ENCODE measurements around the gene MAP4K1.
"Not testable (repeated sequence)": the region's sequence is repeated elsewhere in the genome, so short reads cannot be mapped to it uniquely, and the experiment has no call there.

The MAP4K1 gene

GRCh38 chr19:38564981-38565690 lies 52.6 kb downstream of the MAP4K1 start:
- no peaks in the 10 kb centered on the region for H3K9me3 ChIP-seq (ENCODE audit: control insufficient read depth, insufficient read depth, low read depth, low read length)
- H3K27ac ChIP-seq (ENCODE audit: low read depth, low read length) = no peak overlapping the region
- peaks cover 7% of the 10 kb centered on the region for H3K36me3 ChIP-seq (ENCODE audit: control insufficient read depth, insufficient read depth, low read length)
- peaks cover 20% of the 10 kb centered on the region for H3K27me3 ChIP-seq (ENCODE audit: control insufficient read depth, insufficient read depth, low read length)
- H3K4me1 ChIP-seq (ENCODE audit: control insufficient read depth, insufficient read depth, low read length) = no peaks in the 10 kb centered on the region
- no peak overlapping the region for H3K9ac ChIP-seq (ENCODE audit: low read length)
- peak overlapping the region; percentile 41 for H3K4me3 ChIP-seq (ENCODE audit: low read depth, low read length)

DNA sequence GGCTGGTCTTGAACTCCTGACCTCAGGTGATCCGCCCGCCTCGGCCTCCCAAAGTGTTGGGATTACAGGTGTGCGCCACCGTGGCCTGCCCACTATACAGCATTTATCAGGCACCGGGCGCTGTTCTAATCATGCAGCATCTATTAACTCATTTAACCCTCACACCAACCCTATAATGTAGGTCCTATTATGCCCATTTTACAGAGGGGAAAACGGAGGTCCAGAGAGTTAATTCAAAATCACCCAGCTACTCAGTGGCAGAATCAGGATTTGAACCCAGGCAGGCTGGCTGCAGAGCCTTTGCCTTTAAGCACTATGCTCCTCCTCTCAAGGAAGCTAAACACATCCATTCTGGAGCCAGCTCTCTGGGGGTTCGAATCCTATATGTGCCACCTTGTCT lies 54.3 kb downstream of the MAP4K1 start:
- no peaks in the 10 kb centered on the region for H3K4me1 ChIP-seq (ENCODE audit: control insufficient read depth, insufficient read depth, low read length)
- no peaks in the 10 kb centered on the region for H3K9me3 ChIP-seq (ENCODE audit: control insufficient read depth, insufficient read depth, low read depth, low read length)
- no peak overlapping the region for H3K27ac ChIP-seq (ENCODE audit: low read depth, low read length)
- no peak overlapping the region for H3K4me3 ChIP-seq (ENCODE audit: low read depth, low read length)
- H3K9ac ChIP-seq (ENCODE audit: low read length) = no peak overlapping the region
- peaks cover 7% of the 10 kb centered on the region for H3K36me3 ChIP-seq (ENCODE audit: control insufficient read depth, insufficient read depth, low read length)
- peaks cover 20% of the 10 kb centered on the region for H3K27me3 ChIP-seq (ENCODE audit: control insufficient read depth, insufficient read depth, low read length)

- no peaks in the 10 kb centered on the region for H3K4me1 ChIP-seq (ENCODE audit: control insufficient read depth, insufficient read depth, low read length)
- no peaks in the 10 kb centered on the region for H3K9me3 ChIP-seq (ENCODE audit: control insufficient read depth, insufficient read depth, low read depth, low read length)
- H3K9ac ChIP-seq (ENCODE audit: low read length) = no peak overlapping the region
- H3K27me3 ChIP-seq (ENCODE audit: control insufficient read depth, insufficient read depth, low read length) = peaks cover 20% of the 10 kb centered on the region
- H3K4me3 ChIP-seq (ENCODE audit: low read depth, low read length) = no peak overlapping the region
- H3K27ac ChIP-seq (ENCODE audit: low read depth, low read length) = no peak overlapping the region
- H3K36me3 ChIP-seq (ENCODE audit: control insufficient read depth, insufficient read depth, low read length) = peaks cover 7% of the 10 kb centered on the region
Measured at GRCh38 chr19:38562096-38562495, 55.7 kb downstream of the MAP4K1 start.

DNA sequence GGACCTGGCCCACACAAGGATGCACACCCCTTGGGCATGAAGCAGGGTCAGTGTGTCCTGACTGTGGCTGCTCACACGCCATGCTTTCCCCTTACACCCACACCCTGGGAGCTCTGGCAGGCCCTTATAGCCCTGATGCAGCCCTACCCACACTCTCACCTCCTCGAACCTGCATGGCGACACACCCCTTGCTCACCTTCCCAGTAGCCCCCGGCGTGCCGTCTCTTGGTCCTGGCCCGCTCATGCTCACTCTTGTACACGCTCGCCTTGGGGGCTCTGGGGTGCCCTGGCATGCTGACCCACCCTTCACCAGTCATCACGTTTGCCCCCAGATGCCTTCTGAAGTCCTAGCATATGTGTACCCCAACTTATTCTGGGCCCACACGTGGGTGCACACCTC lies 56.1 kb downstream of the MAP4K1 start:
- Histone ChIP-seq H3K9me3 (ENCODE audit: control insufficient read depth, insufficient read depth, low read depth, low read length) (no peaks in the 10 kb centered on the region), H3K27me3 (ENCODE audit: control insufficient read depth, insufficient read depth, low read length) (peaks cover 20% of the 10 kb centered on the region), H3K36me3 (ENCODE audit: control insufficient read depth, insufficient read depth, low read length) (peaks cover 7% of the 10 kb centered on the region), H3K9ac (ENCODE audit: low read length) (no peak overlapping the region), H3K27ac (ENCODE audit: low read depth, low read length) (no peak overlapping the region), H3K4me3 (ENCODE audit: low read depth, low read length) (no peak overlapping the region), H3K4me1 (ENCODE audit: control insufficient read depth, insufficient read depth, low read length) (no peaks in the 10 kb centered on the region)

DNA sequence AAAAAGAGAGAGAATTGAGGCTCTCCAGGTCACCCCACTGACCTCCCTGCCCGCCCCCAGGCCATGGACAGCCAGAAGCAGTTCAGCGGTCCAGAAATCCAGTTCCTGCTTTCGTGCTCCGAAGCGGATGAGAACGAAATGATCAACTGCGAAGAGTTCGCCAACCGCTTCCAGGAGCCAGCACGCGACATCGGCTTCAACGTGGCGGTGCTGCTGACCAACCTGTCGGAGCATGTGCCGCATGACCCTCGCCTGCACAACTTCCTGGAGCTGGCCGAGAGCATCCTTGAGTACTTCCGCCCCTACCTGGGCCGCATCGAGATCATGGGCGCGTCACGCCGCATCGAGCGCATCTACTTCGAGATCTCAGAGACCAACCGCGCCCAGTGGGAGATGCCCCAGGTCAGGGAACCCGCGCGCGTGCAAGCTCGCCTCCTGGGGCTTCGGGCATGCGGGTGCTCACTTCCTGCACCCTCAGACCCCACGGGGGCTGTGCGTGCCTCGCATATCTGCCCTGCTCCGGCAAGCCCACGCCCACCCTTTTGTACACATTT lies 56.6 kb downstream of the MAP4K1 start:
- no peak overlapping the region for H3K27ac ChIP-seq (ENCODE audit: low read depth, low read length)
- peaks cover 7% of the 10 kb centered on the region for H3K36me3 ChIP-seq (ENCODE audit: control insufficient read depth, insufficient read depth, low read length)
- H3K9me3 ChIP-seq (ENCODE audit: control insufficient read depth, insufficient read depth, low read depth, low read length) = no peaks in the 10 kb centered on the region
- peaks cover 17% of the 10 kb centered on the region for H3K27me3 ChIP-seq (ENCODE audit: control insufficient read depth, insufficient read depth, low read length)
- H3K9ac ChIP-seq (ENCODE audit: low read length) = no peak overlapping the region
- H3K4me1 ChIP-seq (ENCODE audit: control insufficient read depth, insufficient read depth, low read length) = no peaks in the 10 kb centered on the region
- no peak overlapping the region for H3K4me3 ChIP-seq (ENCODE audit: low read depth, low read length)

GRCh38 chr19:38559428-38560401 lies 58.0 kb downstream of the MAP4K1 start:
- Histone ChIP-seq H3K4me1 (ENCODE audit: control insufficient read depth, insufficient read depth, low read length) (no peaks in the 10 kb centered on the region), H3K9ac (ENCODE audit: low read length) (no peak overlapping the region), H3K27ac (ENCODE audit: low read depth, low read length) (no peak overlapping the region), H3K36me3 (ENCODE audit: control insufficient read depth, insufficient read depth, low read length) (peaks cover 7% of the 10 kb centered on the region), H3K27me3 (ENCODE audit: control insufficient read depth, insufficient read depth, low read length) (peaks cover 7% of the 10 kb centered on the region), H3K9me3 (ENCODE audit: control insufficient read depth, insufficient read depth, low read depth, low read length) (no peaks in the 10 kb centered on the region), H3K4me3 (ENCODE audit: low read depth, low read length) (no peak overlapping the region)

DNA sequence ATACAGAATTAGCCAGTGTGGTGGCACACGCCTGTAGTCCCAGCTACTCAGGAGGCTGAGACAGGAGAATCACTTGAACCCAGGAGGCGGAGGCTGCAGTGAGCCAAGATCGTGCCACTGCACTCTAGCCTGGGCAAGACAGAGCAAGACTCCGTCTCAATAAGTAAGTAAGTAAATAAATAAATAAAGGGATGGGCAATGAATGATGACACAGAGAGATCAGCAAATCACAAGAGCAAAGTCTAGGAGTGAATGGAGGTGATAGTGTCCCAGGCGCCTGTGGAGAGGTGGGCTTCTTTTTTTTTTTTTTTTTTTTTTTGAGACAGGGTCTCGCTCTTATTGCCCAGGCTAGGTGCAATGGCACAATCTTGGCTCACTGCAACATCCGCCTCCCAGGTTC lies 58.8 kb downstream of the MAP4K1 start:
- not testable (repeated sequence) for H3K9ac ChIP-seq (ENCODE audit: low read length); H3K27me3 ChIP-seq (ENCODE audit: control insufficient read depth, insufficient read depth, low read length); H3K9me3 ChIP-seq (ENCODE audit: control insufficient read depth, insufficient read depth, low read depth, low read length); H3K4me3 ChIP-seq (ENCODE audit: low read depth, low read length); H3K36me3 ChIP-seq (ENCODE audit: control insufficient read depth, insufficient read depth, low read length); H3K4me1 ChIP-seq (ENCODE audit: control insufficient read depth, insufficient read depth, low read length); H3K27ac ChIP-seq (ENCODE audit: low read depth, low read length)

- H3K27ac ChIP-seq (ENCODE audit: low read depth, low read length) = no peak overlapping the region
- H3K4me3 ChIP-seq (ENCODE audit: low read depth, low read length) = no peak overlapping the region
- no peak overlapping the region for H3K9ac ChIP-seq (ENCODE audit: low read length)
- H3K4me1 ChIP-seq (ENCODE audit: control insufficient read depth, insufficient read depth, low read length) = no peaks in the 10 kb centered on the region
- H3K9me3 ChIP-seq (ENCODE audit: control insufficient read depth, insufficient read depth, low read depth, low read length) = no peaks in the 10 kb centered on the region
- H3K27me3 ChIP-seq (ENCODE audit: control insufficient read depth, insufficient read depth, low read length) = no peaks in the 10 kb centered on the region
- peaks cover 7% of the 10 kb centered on the region for H3K36me3 ChIP-seq (ENCODE audit: control insufficient read depth, insufficient read depth, low read length)
Measured at GRCh38 chr19:38557205-38557799, 60.5 kb downstream of the MAP4K1 start.

DNA sequence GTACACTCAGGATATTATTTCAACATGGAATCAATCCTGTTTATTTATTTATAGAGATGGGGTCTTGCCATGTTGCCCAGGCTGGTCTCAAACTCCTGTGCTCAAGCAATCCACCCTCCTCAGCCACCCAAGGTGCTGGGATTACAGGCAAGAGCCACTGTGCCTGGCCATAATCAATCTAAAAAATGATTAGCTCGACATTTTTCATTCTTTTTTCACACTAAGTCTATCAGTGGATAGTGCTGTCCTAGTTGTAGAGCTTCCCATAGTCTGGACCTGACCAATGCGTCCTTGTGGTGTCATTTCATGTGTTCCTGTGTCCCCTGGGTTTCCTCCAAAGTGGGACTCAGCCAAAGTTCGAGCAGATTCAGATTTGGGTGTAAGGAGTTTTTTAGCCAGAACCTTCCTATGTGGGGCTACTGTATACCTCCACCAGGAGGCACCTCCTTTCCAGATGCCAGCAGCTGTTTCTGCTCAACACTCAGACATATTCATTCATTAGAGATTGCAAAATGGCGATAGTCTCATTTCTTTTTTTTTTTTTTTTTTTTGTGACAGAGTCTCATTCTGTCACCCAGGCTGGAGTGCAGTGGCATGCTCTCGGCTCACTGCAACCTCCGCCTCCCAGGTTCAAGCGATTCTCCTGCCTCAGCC lies 61.1 kb downstream of the MAP4K1 start:
- H3K4me3 ChIP-seq (ENCODE audit: low read depth, low read length) = no peak overlapping the region
- no peaks in the 10 kb centered on the region for H3K4me1 ChIP-seq (ENCODE audit: control insufficient read depth, insufficient read depth, low read length)
- H3K27ac ChIP-seq (ENCODE audit: low read depth, low read length) = no peak overlapping the region
- H3K36me3 ChIP-seq (ENCODE audit: control insufficient read depth, insufficient read depth, low read length) = 0 out of 2 replicates have a peak, but pooled peaks cover 4% of the 10 kb centered on the region
- no peaks in the 10 kb centered on the region for H3K9me3 ChIP-seq (ENCODE audit: control insufficient read depth, insufficient read depth, low read depth, low read length)
- no peak overlapping the region for H3K9ac ChIP-seq (ENCODE audit: low read length)
- H3K27me3 ChIP-seq (ENCODE audit: control insufficient read depth, insufficient read depth, low read length) = no peaks in the 10 kb centered on the region

GRCh38 chr19:38555200-38555599 lies 62.6 kb downstream of the MAP4K1 start:
- Histone ChIP-seq H3K9ac (ENCODE audit: low read length) (no peak overlapping the region), H3K4me1 (ENCODE audit: control insufficient read depth, insufficient read depth, low read length) (no peaks in the 10 kb centered on the region), H3K27ac (ENCODE audit: low read depth, low read length) (no peak overlapping the region), H3K4me3 (ENCODE audit: low read depth, low read length) (no peak overlapping the region), H3K36me3 (ENCODE audit: control insufficient read depth, insufficient read depth, low read length) (no peaks in the 10 kb centered on the region), H3K27me3 (ENCODE audit: control insufficient read depth, insufficient read depth, low read length) (no peaks in the 10 kb centered on the region), H3K9me3 (ENCODE audit: control insufficient read depth, insufficient read depth, low read depth, low read length) (no peaks in the 10 kb centered on the region)

All from HUES6 (cell line).